Keratinocyte (primary cell): ENCODE measurements around the gene SNCAIP. TPM values are rescaled to one million over a fixed set of nuclear protein-coding genes. Genes with fewer than 3 reads are reported as not detected.

Experiments used
- DNase-seq: peaks from one replicate; pipeline ENCODE4 v3.0.0-alpha.2; 2011; ENCODE audit warnings: low read depth, missing footprints, low spot score
- FAIRE-seq: peaks from 2 replicates; lab custom pipeline; 2011; peaks lifted over from hg19 to GRCh38; lab: Jason Lieb, UNC
- H2AFZ ChIP-seq: 2 replicates; pipeline ENCODE4 v1.6.0; 2012; ENCODE audit warnings: low read length, control low read depth, inconsistent platforms; ENCODE audit not compliant: control insufficient read depth
- H3K27ac ChIP-seq: 2 replicates; pipeline ENCODE4 v1.5.1; 2011; ENCODE audit warnings: low read length; ENCODE audit not compliant: control insufficient read depth, insufficient read depth
- H3K27me3 ChIP-seq: 3 replicates; pipeline ENCODE4 v1.6.0; 2011; ENCODE audit warnings: low read length; ENCODE audit not compliant: control insufficient read depth, insufficient read depth; ENCODE audit errors: extremely low read depth
- H3K36me3 ChIP-seq, 2 experiments: 2 replicates in 1 of 2; 3 replicates in 1 of 2; pipeline ENCODE4 v1.5.1; 2011; ENCODE audit warnings: low read length in 2 of 2, mild to moderate bottlenecking in 1 of 2; ENCODE audit not compliant: control insufficient read depth in 2 of 2, insufficient read depth in 2 of 2; ENCODE audit errors: extremely low read depth in 1 of 2
- H3K4me1 ChIP-seq: 3 replicates; pipeline ENCODE4 v1.5.1; 2011; ENCODE audit warnings: low read length; ENCODE audit not compliant: control insufficient read depth, insufficient read depth; ENCODE audit errors: extremely low read depth
- H3K4me2 ChIP-seq: 3 replicates; pipeline ENCODE4 v1.6.0; 2011; ENCODE audit warnings: low read depth, low read length; ENCODE audit not compliant: control insufficient read depth, insufficient read depth; ENCODE audit errors: extremely low read depth
- H3K4me3 ChIP-seq, 3 experiments: fragments of 200-600 bp in 1 of 3; sonication (generic) in 1 of 3; 2 replicates in 2 of 3; 3 replicates in 1 of 3; pipeline ENCODE4 v1.5.1; 2011 to 2016; ENCODE audit warnings: low read length in 3 of 3, mild to moderate bottlenecking in 3 of 3, control low read depth in 2 of 3, inconsistent platforms in 1 of 3, low read depth in 1 of 3, mixed read lengths in 1 of 3, mixed run types in 1 of 3, moderate library complexity in 1 of 3; ENCODE audit not compliant: control insufficient read depth in 2 of 3, insufficient read depth in 2 of 3; ENCODE audit errors: extremely low read depth in 1 of 3
- H3K79me2 ChIP-seq: 2 replicates; pipeline ENCODE4 v1.6.0; 2012; ENCODE audit warnings: low read length; ENCODE audit not compliant: control insufficient read depth, insufficient read depth
- H3K9ac ChIP-seq: 3 replicates; pipeline ENCODE4 v1.6.0; 2011; ENCODE audit warnings: low read length; ENCODE audit not compliant: control insufficient read depth, insufficient read depth; ENCODE audit errors: extremely low read depth
- H3K9me1 ChIP-seq: 3 replicates; pipeline ENCODE4 v1.6.0; 2011; ENCODE audit warnings: low read length; ENCODE audit not compliant: control insufficient read depth, insufficient read depth; ENCODE audit errors: extremely low read depth
- H3K9me3 ChIP-seq: 2 replicates; pipeline ENCODE4 v1.5.1; 2012; ENCODE audit warnings: low read depth, low read length; ENCODE audit not compliant: control insufficient read depth
- H4K20me1 ChIP-seq: 3 replicates; pipeline ENCODE4 v1.6.0; 2011; ENCODE audit warnings: low read length; ENCODE audit not compliant: control insufficient read depth, insufficient read depth; ENCODE audit errors: extremely low read depth
- EZH2 ChIP-seq: IDR thresholded peaks from one replicate; pipeline ENCODE4 v1.6.1; 2012; ENCODE audit warnings: inconsistent platforms, mild to moderate bottlenecking, low read length, moderate library complexity
- dilution Hi-C: fragments of 300-500 bp; cut with MboI; formaldehyde crosslinking; loops from one replicate; pipeline ENCODE4 v1.7.0; 2020; ENCODE audit warnings: low sequenced_read_pairs; ENCODE audit not compliant: extremely low pct_ligation_motif_present
- polyA plus RNA-seq, 5 experiments: library from polyadenylated mRNA; depleted of rRNA in 3 of 5; stranded (reverse) in 3 of 5; stranded (forward) in 1 of 5; unstranded in 1 of 5; fragments of >200 nt; gene quantifications; 1 replicate in 1 of 5; 2 replicates in 3 of 5; 3 replicates in 1 of 5; pipeline versions ENCODE4 v1.2.1 to v1.2.3, GENCODE V29; 2011 to 2012; ENCODE audit warnings: missing spikeins in 2 of 5, low read depth in 1 of 5, low replicate concordance in 1 of 5
- TF ChIP-seq, protein P1 (sequence below), 3 experiments: IDR thresholded peaks in 1 of 3; conservative IDR thresholded peaks in 1 of 3; optimal IDR thresholded peaks in 1 of 3; 2 replicates in 2 of 3; 3 replicates in 1 of 3; pipeline versions ENCODE3 to v1.5.1; 2011; ENCODE audit warnings: low read length in 3 of 3, mild to moderate bottlenecking in 3 of 3, moderate library complexity in 2 of 3, control low read depth in 1 of 3, inconsistent platforms in 1 of 3; ENCODE audit not compliant: insufficient read depth in 2 of 3; ENCODE audit errors: extremely low read depth in 1 of 3

Gene SNCAIP
- polyA plus RNA-seq, 1 donor (not counting 4 experiments of a cell fraction or from before 2014, with no cell fraction given): not detected

GRCh38 chr5:122295138-122295537, 16.9 kb upstream of the SNCAIP start:
- TF ChIP-seq, protein P1, sequence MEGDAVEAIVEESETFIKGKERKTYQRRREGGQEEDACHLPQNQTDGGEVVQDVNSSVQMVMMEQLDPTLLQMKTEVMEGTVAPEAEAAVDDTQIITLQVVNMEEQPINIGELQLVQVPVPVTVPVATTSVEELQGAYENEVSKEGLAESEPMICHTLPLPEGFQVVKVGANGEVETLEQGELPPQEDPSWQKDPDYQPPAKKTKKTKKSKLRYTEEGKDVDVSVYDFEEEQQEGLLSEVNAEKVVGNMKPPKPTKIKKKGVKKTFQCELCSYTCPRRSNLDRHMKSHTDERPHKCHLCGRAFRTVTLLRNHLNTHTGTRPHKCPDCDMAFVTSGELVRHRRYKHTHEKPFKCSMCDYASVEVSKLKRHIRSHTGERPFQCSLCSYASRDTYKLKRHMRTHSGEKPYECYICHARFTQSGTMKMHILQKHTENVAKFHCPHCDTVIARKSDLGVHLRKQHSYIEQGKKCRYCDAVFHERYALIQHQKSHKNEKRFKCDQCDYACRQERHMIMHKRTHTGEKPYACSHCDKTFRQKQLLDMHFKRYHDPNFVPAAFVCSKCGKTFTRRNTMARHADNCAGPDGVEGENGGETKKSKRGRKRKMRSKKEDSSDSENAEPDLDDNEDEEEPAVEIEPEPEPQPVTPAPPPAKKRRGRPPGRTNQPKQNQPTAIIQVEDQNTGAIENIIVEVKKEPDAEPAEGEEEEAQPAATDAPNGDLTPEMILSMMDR (optimal IDR thresholded peaks at IDR 0.05 in 1 of 3, IDR thresholded peaks at IDR 0.05 in 1 of 3, conservative IDR thresholded peaks at IDR 0.05 in 1 of 3; ENCODE audit: extremely low read depth in 1 of 3, insufficient read depth in 2 of 3, low read length in 3 of 3): peak in 1 of 3 experiments; percentile 46
- no peak for TF ChIP-seq EZH2
- dilution Hi-C loops: no loop called here
- no peaks in the 10 kb centered on the region for H4K20me1 ChIP-seq
- no peak overlapping the region for H3K4me3 ChIP-seq
- H3K9me1 ChIP-seq: no peaks in the 10 kb centered on the region
- no peaks in the 10 kb centered on the region for H3K9me3 ChIP-seq
- no peaks in the 10 kb centered on the region for H3K79me2 ChIP-seq
- H2AFZ ChIP-seq: no peak overlapping the region
- H3K4me2 ChIP-seq: no peak overlapping the region
- FAIRE-seq: peak; percentile 29
- no peaks in the 10 kb centered on the region for H3K27me3 ChIP-seq
- H3K36me3 ChIP-seq: no peaks in the 10 kb centered on the region
- DNase-seq: no peak
- H3K9ac ChIP-seq: no peak overlapping the region
- H3K4me1 ChIP-seq: no peaks in the 10 kb centered on the region
- no peak overlapping the region for H3K27ac ChIP-seq

GRCh38 chr5:122296871-122297270, 15.2 kb upstream of the SNCAIP start:
- no peak overlapping the region for H3K4me3 ChIP-seq
- H3K9ac ChIP-seq: no peak overlapping the region
- H3K4me2 ChIP-seq: no peak overlapping the region
- no peaks in the 10 kb centered on the region for H3K4me1 ChIP-seq
- TF ChIP-seq EZH2: no peak
- TF ChIP-seq, protein P1 (optimal IDR thresholded peaks at IDR 0.05 in 1 of 3, IDR thresholded peaks at IDR 0.05 in 1 of 3, conservative IDR thresholded peaks at IDR 0.05 in 1 of 3; ENCODE audit: extremely low read depth in 1 of 3, insufficient read depth in 2 of 3, low read length in 3 of 3): no peak
- no peaks in the 10 kb centered on the region for H4K20me1 ChIP-seq
- dilution Hi-C loops: no loop called here
- no peaks in the 10 kb centered on the region for H3K27me3 ChIP-seq
- DNase-seq (no peak), FAIRE-seq (no peak)
- no peaks in the 10 kb centered on the region for H3K79me2 ChIP-seq
- no peaks in the 10 kb centered on the region for H3K9me1 ChIP-seq
- H2AFZ ChIP-seq: no peak overlapping the region
- H3K27ac ChIP-seq: no peak overlapping the region
- no peaks in the 10 kb centered on the region for H3K9me3 ChIP-seq
- no peaks in the 10 kb centered on the region for H3K36me3 ChIP-seq
